GM20000 (cell line): Measurements from ENCODE around the gene ARID3A.

Source experiments
- DNase-seq: peaks from one replicate; pipeline ENCODE4 v3.0.0; 2012; ENCODE audit warnings: low spot score
- TF ChIP-seq, protein P1 (sequence below): IDR thresholded peaks from 2 replicates; pipeline ENCODE4 v1.5.1; 2012; ENCODE audit warnings: mild to moderate bottlenecking, control low read depth; ENCODE audit errors: extremely low read depth, missing control alignments

ARID3A gene

DNA sequence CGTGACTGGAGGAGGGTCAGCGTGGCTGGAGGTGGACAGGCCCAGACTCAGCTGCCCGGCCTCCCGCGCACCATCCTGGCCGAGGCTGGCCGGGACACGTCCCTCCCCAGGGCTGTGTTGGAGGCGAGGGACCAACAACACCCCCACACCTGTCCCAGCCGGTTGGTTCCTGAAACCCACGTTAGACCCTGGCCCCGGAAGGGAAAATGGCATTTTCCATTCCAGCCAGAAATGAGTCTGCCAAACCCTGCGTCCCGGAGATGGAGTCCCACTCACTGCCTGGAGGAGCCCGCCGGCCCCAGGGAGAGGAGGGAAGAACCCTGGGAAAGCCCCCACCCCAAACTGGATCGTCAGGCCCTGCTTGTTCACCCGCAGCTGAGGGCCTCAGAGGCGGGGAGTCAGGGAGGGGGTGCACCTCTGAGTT is 53.5 kb downstream of the ARID3A start:
- TF ChIP-seq, protein P1, sequence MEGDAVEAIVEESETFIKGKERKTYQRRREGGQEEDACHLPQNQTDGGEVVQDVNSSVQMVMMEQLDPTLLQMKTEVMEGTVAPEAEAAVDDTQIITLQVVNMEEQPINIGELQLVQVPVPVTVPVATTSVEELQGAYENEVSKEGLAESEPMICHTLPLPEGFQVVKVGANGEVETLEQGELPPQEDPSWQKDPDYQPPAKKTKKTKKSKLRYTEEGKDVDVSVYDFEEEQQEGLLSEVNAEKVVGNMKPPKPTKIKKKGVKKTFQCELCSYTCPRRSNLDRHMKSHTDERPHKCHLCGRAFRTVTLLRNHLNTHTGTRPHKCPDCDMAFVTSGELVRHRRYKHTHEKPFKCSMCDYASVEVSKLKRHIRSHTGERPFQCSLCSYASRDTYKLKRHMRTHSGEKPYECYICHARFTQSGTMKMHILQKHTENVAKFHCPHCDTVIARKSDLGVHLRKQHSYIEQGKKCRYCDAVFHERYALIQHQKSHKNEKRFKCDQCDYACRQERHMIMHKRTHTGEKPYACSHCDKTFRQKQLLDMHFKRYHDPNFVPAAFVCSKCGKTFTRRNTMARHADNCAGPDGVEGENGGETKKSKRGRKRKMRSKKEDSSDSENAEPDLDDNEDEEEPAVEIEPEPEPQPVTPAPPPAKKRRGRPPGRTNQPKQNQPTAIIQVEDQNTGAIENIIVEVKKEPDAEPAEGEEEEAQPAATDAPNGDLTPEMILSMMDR, result no peak
- DNase-seq, result peak; percentile 88

DNA sequence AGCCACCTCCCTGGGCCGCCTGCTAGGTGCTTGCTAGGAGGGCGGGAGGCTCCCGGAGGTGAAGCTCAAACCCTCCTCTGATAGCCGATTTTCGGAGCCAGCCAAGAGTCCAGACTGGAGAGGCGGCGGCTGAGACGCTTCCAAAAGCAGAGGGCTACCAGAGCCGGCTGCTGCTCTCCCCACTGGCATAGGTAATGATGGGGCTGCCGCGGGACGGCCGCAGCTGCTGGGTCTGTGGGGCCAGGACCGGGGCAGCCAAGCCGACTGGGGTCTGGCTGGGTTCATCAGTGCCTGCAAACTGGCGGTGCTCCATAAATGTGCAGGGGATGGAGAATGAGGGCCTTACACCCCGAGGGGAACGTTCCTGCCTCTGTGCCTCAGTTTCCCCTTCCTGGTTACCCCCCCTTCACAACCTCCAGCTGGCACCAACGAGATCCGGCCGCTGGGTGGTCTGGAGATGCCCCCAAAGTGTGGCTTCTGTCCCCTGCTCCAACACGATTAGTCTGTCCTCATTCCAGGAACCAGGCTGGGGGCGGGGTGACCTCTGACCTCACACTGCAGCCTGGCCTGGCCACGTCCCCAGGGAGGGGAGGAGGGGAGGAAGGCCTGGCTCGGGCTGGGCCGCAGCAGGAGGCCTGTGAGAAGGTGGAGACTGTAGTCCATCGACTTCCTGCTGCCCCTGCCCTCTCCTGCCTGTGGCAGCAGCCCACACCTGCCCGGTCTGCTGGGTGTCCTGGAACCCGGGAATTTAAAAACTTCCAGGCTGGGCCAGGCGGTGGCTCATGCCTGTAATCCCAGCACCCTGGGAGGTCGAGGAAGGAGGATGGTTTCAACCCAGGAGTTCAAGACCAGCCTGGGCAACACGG is 54.5 kb downstream of the ARID3A start:
- no peak for DNase-seq
- TF ChIP-seq, protein P1, result no peak

DNA sequence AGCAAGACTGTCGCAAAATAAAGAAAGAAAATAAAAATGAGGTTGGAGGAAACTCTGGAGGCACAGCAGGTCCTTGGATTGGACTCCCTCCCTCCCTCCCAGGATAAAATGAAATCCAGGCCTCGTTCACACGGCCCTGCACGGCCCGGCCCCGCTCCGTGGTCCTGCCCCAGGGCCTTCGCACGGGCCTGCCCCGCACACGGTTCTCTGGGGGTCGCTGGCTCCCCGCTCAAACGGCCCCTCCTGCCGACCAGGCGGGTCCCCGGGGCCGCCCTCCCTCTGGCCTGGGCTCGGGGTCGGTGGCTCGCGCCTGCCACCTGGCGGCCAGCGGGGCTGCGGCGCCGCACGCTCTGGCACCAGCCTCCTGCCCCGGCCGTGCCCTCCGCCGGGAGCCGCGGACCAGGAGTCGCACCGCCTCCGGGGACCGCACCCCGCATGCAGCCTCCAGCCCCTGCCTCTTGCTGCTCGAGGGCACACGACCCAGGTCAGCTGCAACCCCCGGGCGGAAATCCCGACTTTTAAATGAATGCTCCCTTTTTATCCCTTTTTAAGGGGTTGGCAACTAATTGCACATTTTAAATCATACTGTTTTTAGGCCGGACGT is 56.8 kb downstream of the ARID3A start:
- DNase-seq, result peak; percentile 97
- TF ChIP-seq, protein P1, result peak; percentile 91

DNA sequence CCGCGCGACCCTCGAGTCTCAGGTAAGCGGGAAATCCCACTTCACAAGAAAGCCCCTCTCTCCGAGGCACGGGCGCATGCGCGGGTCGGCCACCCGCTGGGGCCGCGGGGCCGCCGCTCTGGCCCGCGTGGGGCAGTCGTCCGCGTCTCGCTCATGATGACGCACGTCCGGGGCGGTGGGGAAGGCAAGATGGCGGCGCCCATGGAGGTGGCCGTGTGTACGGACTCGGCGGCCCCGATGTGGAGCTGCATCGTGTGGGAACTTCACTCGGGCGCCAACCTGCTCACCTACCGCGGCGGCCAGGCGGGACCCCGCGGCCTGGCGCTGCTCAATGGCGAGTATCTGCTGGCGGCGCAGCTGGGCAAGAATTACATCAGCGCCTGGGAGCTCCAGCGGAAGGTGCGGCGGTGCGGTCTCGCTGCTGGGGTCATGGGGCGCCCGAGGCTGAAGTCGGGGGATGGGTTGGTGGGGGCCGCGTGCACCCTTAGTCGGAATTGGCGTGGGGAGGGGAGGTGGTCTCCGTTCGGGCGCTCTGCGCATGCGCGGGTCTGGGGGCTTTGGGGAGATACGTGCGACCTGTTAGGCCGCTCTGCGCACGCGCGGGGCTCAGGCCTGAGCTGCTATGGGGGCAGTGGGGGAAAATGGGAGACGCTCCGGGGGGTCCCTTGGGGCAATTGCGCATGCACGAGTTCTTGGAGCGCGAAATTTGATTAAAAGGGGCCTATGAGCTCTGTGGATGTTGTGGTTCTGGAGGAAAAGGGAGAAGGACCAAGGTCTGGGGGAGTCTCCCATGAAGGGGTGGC is 58.5 kb downstream of the ARID3A start, which contains the start of gene WDR18:
Gene WDR18 (plus strand): TSS at position 181 of the 803 bp plus-strand sequence. CDS start 9 bp downstream, at position 190.
- DNase-seq, result peak; percentile 100
- TF ChIP-seq, protein P1, result no peak

- DNase-seq, result no peak
- TF ChIP-seq, protein P1, result no peak
These were observed 60.2 kb downstream of the ARID3A start for GRCh38 chr19:986083-986482.

- DNase-seq, result no peak
- TF ChIP-seq, protein P1, result no peak
These were observed 62.2 kb downstream of the ARID3A start for GRCh38 chr19:988081-988480.
